CMK (cell line): ENCODE measurements around the gene ABCA1.
"Not testable (repeated sequence)": the region's sequence is repeated elsewhere in the genome, so short reads cannot be mapped to it uniquely, and the experiment has no call there.

Source experiments
- DNase-seq: peaks from one replicate; pipeline ENCODE4 v3.0.0-alpha.2; 2010; ENCODE audit warnings: low read depth

ABCA1 gene

GRCh38 chr9:104905153-104905901 lies 22.6 kb downstream of the ABCA1 start:
- DNase-seq, result no peak

GRCh38 chr9:104903609-104904008 lies 24.3 kb downstream of the ABCA1 start:
- DNase-seq, result no peak

GRCh38 chr9:104900871-104901270 lies 27.1 kb downstream of the ABCA1 start:
- DNase-seq, result no peak

- no peak for DNase-seq
These were observed 27.6 kb downstream of the ABCA1 start for GRCh38 chr9:104900324-104900723.

- no peak for DNase-seq
These were observed 28.2 kb downstream of the ABCA1 start for GRCh38 chr9:104899759-104900247.

GRCh38 chr9:104898376-104898775 lies 29.6 kb downstream of the ABCA1 start:
- not testable (repeated sequence) for DNase-seq

- DNase-seq, result no peak
These were observed 31.8 kb downstream of the ABCA1 start for GRCh38 chr9:104896131-104896530.

GRCh38 chr9:104895572-104895971 lies 32.4 kb downstream of the ABCA1 start:
- DNase-seq, result no peak

- no peak for DNase-seq
These were observed 35.3 kb downstream of the ABCA1 start for GRCh38 chr9:104892701-104893100.

GRCh38 chr9:104890433-104890770 lies 37.6 kb downstream of the ABCA1 start:
- DNase-seq, result no peak

- no peak for DNase-seq
These were observed 41.9 kb downstream of the ABCA1 start for GRCh38 chr9:104885818-104886709.

- DNase-seq, result no peak
These were observed 44.8 kb downstream of the ABCA1 start for GRCh38 chr9:104883169-104883568.

- no peak for DNase-seq
These were observed 45.4 kb downstream of the ABCA1 start for GRCh38 chr9:104882566-104882965.

- DNase-seq, result no peak
These were observed 45.9 kb downstream of the ABCA1 start for GRCh38 chr9:104882086-104882485.

GRCh38 chr9:104879555-104880309 lies 48.2 kb downstream of the ABCA1 start:
- no peak for DNase-seq

GRCh38 chr9:104876587-104876986 lies 51.4 kb downstream of the ABCA1 start:
- DNase-seq, result no peak

- no peak for DNase-seq
These were observed 52.1 kb downstream of the ABCA1 start for GRCh38 chr9:104875897-104876296.

GRCh38 chr9:104875320-104875719 lies 52.6 kb downstream of the ABCA1 start:
- DNase-seq, result no peak

GRCh38 chr9:104873489-104873850 lies 54.5 kb downstream of the ABCA1 start:
- no peak for DNase-seq

GRCh38 chr9:104872656-104873488 lies 55.1 kb downstream of the ABCA1 start:
- DNase-seq, result no peak

GRCh38 chr9:104871961-104872527 lies 55.9 kb downstream of the ABCA1 start:
- no peak for DNase-seq
